ENCODE data around the gene AXL.

GRCh38 chr19:41206926-41207750, 11.9 kb upstream of the AXL start:
- TF ChIP-seq EZH2 (IDR thresholded peaks at IDR 0.05; ENCODE audit: borderline replicate concordance, low read depth, low read length, severe bottlenecking) (no peak), CTCF (IDR thresholded peaks at IDR 0.05; ENCODE audit: borderline replicate concordance, extremely low read depth, low read length, poor library complexity, severe bottlenecking) (no peak)
